Activated naive CD4-positive, alpha-beta T cell treated with anti-CD3 and anti-CD28 coated beads, Interleukin-2, amount 50 U/mL, for 16 hours (primary cell): ENCODE measurements around the gene CIZ1.

Experiments used
- DNase-seq: peaks from one replicate; pipeline ENCODE4 v3.0.0-alpha.2; 2020

Gene CIZ1

DNA sequence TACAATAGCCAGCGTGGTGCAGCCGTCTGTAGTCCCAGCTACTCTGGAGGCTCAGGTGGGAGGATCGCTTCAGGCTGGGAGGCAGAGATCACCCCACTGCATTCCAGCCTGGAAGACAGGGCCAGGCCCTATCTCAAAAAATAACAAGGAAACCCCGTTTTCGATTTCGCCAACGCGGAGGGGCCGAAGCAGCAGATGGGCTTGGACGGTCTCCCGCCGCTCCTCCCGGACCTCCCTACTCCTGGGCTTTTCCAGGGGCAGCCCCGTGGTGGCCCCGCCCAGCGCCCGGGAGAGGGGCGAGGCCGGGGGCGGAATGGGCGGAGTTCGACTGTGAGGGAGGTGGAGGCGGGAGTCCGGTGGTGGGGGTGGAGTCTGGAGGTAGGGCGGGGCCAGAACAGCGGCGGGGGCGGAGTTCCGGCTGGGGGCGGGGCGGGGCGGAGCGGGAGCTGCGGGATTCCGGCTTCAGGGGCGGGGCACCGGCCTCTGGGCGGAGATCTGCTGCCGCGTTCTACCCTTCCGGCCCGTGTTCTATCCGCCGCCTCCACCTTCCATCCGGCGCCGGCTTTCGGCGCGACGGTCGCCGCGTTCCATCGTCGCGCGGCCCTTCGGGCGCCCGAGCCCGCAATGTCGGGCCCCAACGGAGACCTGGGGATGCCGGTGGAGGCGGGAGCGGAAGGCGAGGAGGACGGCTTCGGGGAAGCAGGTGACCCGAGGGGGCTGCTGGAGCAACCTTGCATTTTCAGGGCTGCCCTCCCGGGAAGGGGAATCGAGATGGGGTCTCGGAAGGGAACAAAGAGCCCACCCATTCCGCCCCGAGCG, 31.4 kb downstream of the CIZ1 start, which contains the start of gene BBLN:
BBLN (plus strand) TSS at position 482 of the 819 bp plus-strand sequence; CDS start at position 625, 143 bp downstream.
- DNase-seq: peak; percentile 95

DNA sequence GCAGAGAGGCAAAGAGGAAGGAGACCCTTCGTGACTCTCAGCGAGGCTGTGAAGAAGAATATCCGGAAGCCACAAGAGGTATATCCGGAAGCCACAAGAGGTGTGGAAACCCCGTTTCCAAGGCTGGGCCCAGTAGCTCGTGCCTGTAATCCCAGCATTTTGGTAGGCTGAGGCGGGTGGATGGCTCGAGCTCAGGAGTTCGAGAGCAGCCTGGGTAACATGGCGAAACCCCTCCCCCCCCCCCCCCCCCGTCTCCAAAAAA, 31.9 kb downstream of the CIZ1 start:
- peak; percentile 41 for DNase-seq

DNA sequence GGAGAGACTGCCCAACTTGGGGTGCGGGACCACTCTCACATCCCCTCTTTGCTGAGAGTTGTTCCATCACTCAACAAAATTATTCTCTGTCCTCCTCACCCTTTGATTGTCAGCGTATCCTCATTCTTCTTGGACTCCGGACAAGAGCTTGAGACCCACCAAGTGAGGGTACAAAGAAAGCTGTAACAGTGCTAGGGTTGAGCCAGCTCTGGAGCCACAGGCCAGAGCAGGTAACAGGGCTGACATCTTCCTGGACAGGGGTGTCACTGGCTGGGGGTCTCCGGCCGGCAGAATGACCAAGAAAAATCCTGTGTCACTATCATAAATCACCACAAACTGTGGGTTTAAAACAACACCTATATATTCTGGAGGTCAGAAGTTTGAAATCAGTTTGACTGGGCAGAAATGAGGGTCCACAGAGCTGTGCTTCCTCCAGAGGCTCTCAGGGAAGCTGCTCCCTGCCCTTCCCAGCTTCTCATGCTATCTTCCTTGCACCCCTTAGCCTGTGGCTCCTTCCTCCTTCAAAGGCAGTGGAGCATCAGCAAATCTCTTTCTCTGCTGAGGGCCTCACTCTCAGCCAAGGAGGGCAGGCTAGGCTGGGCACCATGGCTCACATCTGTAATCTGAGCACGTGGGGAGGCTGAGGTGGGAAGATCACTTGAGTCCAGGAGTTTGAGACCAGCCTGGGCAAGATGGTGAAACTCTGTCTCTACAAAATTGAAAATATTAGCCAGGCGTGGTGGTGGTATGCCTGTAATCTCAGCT, 35.5 kb downstream of the CIZ1 start:
- no peak for DNase-seq

DNA sequence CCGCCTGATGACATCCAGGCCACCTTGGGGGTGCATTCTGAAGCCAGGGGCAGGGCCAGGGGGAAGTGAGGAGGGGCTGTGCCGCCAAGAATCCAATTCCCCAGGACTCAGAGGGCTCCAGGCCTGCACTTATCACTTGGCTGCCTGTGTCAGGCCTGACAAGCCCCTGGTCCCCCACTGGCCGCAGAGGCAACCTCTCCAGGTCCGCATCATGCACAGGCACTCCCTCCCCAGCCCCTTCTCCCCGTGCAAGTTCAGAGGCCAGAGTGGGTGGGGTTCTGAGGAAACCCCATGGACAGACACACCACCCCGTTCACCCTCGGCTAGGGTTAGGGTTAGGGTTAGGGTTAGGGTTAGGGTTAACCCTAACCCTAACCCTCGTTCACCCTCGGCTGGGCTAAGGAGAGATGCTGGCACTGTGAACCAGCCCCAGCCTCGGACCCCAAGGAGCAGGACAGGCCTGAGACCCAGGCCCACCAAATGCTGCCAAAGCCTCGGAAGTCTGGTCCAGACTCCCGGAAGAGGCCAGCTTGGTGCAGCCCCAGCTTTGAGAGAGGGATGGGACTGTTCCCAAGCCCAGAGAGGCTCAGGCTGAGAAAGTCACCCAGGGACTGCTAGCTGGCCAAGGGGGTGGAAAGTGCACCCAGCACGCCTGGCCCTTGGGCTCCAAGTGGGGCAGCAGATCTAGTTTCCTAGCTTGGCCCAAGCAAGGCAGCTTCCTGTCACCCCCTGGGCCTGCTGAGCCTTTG, 37.3 kb downstream of the CIZ1 start:
- no peak for DNase-seq

DNA sequence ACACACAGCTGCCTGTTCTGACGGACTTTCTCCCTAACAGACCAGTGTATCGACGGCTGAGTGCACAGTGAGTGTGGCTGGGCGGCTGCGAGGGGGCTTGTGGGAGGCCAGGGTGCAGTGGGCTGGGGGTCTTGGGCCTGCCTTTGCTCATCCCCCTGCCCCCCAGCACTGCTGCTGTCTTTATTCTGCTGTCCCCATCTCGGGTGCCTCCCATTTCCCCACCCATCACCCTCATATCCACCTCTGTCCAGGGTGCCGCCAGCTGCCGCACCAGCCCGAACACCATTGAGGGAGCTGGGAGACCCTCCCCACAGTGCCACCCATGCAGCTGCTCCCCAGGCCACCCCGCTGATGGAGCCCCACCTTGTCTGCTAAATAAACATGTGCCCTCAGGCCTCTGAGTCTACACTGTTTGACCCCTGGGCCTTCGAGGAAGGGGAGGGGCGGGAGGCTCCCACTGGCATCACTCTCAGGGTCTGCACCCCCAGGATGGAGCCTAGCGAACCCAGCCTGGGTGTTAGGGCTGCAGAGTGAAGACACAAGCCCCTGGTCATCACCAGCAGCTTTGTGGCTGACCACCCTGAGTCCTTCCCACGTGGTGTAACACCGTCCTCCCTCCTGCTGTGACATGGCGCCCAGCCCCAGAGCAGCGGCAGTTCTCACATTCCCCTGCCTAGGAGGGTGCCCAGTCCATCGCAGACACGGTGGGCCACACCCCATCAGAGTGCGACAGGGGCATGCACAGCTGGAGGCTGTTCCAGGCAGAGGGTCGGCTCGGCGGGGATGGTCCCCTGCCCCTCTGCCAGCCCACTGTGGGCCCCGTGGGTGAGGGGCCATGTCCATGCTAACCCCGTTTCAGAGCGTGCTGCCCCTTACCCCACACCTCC, 38.1 kb downstream of the CIZ1 start:
- DNase-seq: no peak

DNA sequence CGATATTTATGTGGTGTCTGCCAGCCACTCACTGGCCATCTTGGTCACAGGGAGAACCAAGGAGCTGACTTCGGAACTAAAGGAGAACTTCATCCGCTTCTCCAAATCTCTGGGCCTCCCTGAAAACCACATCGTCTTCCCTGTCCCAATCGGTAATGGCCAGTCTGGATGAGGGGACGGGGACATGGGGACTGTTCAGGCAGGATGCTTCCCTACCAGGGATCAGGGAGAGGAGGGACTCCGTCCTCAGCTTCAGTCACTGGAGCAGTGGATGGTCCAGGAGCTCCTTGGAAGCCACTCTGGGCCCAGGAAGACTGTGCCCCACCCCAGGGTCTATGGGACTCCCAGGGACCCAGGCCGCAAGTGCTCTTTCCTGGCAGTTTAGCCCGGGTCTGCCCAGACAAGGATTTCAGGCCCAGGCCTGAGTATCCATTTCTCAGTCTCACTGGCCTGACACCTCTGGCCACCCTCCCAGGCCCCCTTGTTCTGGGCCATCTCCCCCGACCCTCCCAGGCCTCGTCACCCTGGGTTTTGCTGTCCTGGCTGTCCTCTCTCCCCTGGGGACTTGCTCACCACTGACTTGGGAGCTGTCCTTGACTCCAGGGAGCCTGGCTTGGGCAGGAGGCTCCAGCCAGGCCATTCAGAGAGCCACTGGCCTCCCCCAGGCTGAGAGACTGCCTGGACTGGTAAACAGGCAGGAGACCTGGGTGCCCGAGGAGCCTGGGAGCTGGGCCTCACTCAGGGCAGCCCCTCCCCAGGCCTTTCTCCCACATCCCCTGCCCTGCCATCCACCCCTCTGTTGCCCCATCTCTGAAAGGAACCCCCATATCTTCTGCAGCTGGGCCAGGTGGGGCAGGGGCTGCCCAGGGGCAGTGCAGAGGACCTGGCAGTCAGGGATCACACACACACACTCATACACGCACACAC, 39.0 kb downstream of the CIZ1 start:
- no peak for DNase-seq

DNA sequence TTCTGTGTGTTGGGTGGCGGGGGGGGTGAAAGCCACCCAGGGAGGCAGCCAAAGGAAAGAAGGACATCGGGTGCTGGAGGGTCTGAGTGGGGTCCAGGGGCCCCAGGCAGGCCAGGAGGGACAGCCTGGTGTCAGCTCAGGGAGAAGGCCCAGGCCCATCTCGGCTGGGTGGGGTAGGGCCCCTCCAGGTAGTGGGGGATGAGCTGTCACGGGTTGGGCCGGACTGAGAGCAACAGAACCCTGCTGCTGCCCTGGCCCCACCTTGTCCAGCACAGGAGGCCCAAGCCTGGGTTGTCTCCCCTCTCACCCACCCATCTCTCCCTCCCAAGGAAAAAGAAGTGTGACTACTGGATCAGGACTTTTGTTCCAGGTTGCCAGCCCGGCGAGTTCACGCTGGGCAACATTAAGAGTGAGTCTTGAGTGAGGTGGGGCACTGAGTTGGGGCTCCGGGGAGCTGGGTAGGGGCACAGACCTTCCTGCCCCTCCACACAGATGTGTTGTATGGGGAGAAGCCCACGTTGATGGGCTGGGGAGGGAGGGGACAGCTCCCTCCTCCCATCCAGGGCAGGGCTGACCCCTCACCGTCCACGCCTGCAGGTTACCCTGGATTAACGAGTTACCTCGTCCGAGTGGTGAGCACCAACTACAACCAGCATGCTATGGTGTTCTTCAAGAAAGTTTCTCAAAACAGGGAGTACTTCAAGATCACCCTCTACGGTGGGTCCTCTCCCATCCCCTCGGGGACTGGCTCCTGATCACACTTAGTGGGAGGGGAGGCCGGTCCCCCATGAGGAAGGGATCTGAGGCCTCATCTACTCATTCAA, 39.9 kb downstream of the CIZ1 start:
- DNase-seq: no peak

DNA sequence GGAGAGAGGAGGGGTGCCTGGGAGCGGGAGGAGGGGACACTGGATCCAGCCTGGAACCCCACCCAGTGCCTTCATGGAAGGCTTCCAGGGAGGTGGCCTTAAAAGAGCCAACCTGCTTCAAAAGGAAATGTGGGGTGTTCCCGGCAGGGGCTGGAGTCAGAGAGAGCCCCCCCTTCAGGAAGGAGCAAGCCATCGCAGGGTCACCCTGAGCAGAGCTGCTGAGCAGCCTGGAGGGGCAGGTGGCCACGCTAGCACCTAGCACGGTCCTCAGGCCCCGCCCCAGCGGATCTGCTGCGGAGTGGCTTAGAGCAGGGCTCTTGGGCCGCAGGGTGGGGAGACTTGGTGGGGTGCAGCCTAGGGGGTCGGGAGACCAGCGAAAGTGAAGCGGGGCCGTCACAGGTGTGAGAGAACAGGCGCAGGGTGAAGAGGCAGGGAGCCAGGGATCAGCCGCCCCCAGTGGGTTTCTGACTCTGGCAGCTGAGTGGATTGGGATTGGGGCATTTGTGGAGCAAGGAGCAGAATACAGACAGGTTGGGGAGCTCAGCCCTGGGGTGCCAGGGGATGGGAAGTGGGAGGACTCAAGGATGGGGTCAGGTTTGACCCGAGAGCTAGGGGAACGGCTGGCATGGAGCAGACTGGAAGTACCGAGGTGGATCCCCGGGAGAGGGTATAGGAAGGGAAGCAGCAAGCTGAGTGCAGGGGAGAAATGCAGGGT, 40.6 kb downstream of the CIZ1 start:
- DNase-seq: no peak

DNA sequence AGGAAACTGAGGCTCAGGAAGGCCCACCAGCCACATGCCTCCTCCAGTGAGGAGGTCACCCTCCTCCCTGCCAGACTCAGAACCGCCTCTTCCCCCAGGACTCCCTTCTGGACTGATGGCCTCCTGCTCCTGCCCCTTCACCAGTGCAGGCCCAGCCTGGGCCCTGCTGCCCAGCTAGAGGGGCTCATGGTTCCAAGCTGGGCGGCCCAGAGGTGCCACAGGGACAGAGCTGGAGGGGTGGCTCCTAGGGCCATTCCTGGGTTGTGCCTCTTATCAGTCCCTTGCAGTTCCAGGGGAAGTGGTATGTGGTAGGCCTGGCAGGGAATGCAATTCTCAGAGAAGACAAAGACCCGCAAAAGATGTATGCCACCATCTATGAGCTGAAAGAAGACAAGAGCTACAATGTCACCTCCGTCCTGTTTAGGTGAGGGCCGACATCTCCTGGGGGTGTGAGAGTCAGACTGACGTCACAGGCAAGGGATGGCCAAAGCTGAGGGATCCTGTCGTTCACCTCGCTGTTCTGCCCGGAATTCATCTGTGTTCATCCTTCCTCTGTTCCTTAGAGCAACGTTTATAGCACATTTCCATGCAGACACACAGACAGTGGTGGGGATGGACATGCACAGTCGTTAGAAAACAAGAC, 41.3 kb downstream of the CIZ1 start:
- DNase-seq: no peak

DNA sequence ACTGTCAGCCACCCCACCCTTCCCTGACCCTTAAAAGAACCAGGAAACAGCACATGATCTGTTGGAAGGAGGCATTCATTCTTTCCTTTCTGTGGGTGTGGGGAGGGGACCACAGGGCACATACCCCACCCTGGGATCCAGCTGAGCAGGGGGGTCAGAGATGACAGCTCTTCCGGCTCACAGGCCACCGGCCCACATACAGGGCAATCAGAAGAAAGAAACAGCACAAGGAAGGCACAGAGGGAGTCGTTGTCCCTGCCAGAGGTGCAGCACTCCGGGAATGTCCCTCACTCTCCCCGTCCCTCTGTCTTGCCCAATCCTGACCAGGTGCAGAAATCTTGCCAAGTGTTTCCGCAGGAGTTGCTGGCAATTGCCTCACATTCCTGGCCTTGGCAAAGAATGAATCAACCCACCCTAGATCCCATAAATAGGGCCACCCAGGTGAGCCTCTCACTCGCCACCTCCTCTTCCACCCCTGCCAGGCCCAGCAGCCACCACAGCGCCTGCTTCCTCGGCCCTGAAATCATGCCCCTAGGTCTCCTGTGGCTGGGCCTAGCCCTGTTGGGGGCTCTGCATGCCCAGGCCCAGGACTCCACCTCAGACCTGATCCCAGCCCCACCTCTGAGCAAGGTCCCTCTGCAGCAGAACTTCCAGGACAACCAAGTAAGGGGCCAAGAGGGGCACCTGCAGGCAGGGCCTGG, 42.2 kb downstream of the CIZ1 start, which contains the start of gene LCN2:
LCN2 (plus strand) TSS at position 453 of the 701 bp plus-strand sequence; CDS start at position 526, 73 bp downstream.
- DNase-seq: no peak

DNA sequence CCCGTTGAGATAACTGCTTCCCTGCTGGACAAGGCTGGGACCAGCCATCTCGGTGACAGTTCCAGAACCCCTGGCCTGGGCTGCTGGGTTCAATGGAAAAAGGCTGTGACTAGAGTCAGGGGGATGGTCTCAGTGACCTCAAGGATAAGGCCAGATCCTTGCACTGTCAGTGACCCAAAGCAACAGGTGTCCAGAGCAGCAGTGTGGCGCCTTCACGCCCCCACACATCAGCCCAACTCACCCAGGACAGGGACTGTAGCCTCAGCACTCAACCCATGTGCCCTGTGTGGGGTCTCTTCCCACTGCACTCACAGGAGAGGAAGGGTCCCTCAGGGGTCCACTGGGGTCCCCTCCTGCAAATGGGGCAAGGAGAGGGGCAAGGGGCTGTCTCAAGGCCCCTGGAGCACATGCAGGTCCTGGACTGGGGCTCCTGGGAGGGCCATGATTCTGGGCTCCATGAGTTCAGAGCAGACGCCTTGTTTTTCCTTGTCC, 42.8 kb downstream of the CIZ1 start:
- no peak for DNase-seq

DNA sequence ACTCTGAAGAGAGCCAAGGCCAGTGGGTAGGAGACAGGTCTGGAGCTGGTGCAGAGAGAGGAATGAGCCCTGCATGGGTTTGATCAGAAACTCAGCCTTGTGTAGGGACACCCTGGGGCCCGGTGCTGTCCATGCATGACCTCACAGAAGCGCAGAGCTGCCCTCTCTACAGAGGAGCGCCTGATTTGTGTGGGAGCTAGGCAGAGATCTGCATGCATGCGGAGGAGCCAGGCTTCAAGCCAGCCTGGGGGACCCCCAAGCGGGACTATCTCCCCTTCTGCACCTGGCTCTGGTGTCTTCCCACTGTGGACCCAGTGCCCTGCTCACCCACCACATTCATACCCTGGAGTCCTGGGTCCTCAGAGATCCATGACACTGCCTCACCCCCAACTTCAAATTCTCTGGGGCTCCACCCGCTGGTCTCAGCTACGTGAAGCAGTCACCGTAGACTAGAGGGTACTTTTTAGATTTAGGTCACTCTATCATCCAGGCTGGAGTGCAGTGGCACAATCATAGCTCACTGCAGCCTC, 44.7 kb downstream of the CIZ1 start:
- no peak for DNase-seq

DNA sequence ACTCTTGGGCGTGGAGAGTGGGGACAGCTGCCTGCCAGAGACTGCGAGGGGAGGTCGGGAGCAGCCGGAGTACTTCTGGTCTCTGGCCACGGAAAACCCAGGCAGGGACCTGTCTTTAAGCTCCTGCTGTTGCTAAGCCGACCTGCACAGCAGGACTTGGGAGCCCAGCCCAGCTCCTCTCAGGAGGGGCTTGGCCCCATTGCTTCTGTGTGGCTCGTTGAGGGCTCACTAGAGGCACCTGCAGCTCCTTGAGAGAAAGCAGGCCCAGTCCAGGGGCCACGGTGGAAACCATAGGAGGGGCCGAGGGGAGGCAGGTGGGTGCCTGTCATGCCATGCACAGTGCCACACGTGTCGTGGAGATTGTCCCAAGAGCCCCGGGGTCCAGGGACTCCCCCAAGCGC, 45.4 kb downstream of the CIZ1 start:
- DNase-seq: no peak

DNA sequence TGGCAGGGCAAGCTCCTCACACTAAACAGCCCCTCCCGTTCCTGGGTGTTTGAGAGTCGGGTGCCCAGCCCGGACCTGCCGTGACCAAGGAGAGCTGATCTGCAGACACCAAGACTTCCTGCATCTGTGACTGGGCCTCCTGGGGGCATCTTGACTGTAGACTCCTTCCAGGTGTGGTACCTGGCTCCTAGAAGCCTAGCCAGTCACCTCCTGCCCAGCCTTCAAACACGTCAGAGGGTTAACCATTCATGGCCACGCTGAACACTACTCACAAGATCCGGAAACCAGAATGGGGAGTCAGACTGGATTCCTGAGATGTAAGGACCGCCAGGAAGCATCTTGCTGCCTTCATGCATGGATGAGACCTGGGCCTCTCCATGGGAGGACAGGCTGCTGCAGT, 45.8 kb downstream of the CIZ1 start:
- DNase-seq: no peak

DNA sequence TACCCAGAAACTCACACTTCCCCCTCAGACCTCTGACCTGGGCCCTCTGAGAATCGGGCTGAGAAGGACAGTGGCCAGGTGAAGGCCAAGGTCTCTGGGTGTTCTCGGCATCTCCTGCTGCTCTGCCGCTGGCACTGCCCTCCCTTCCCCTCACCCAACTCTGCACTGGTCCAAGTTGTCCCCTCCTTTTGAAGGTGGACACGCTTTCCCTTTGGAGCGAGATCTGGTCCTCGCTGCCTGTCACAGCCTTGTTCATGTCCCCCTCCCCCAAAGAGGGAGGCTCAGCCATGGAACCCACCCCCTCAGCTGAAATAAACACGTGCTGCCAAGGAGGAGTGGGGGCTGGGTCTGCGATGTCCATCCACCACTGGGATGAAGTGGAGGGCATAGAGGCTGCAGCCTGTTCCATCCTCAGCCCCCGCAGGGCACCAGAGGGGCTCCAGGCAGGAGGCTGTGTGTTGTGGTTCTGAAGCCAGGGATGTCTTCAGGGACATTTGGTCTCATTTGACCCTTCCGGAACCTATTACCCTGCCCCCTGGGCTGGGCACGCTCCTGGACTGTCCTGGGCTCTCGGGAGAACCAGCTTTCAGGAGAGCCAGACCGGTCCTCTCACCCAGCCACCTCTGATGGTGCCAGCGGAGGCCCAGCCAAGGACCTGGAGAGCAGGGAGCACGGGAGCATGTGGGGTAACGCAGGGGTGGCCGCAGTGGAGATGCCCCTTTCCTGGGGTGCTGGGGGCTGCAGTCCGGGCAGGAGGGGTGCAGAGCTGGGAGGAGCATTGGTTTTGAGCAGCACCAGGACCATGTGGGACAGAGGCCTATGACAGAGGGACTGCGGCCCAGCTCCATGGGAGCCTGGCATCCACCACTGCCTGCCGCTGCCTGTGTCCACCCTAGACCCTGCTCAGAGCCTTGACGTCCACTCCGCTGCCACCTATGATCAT, 46.9 kb downstream of the CIZ1 start:
- DNase-seq: no peak

DNA sequence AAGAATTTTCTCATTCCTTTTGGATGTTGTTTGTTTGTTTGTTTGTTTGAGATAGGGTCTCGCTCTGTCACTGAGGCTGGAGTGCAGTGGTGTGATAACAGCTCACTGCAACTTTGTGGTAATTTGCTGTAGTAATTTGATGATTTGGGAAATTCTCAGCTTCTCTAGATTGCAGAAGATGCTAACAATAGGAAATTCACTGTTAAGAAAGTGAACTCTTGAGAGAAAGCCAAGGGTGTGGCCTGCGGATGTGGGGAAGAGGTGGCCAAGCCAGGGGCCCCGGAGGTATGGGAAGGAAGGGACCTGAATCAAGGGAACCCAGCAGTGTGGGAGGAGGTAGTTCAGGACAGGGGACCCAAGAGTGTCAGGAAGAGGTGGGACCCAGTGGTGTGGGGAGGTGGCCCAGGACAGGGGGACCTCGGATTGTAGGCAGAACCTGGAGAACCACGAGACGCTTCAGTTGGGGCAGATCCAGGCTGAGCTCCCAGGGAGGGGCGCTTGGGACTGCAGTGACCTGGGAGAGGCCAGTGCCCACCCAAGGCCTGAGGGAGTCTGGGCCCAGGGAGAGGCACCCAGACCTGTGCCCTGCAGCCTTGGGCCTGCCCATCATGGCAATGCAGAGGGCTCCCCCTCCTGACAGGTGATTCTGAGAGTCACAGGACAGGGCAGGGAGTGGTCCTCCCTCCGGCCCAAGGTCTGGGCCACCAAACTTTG, 47.7 kb downstream of the CIZ1 start:
- no peak for DNase-seq
